ENCODE measurements around the gene DENND5A. TPM values are rescaled to one million over a fixed set of nuclear protein-coding genes. Genes with fewer than 3 reads are reported as not detected.

DENND5A gene
- total and polyA plus RNA-seq, 10 of the 15 experiments (the other 5 are each of a cell fraction or from before 2014, with no cell fraction given) = 15.6 to 157 (median 85.1) TPM

- TF ChIP-seq ELK1 (IDR thresholded peaks at IDR 0.05; ENCODE audit: low read depth, low read length) (no peak), NFYB (IDR thresholded peaks at IDR 0.05; ENCODE audit: insufficient read depth, low read depth, low read length) (no peak), LARP7 (IDR thresholded peaks at IDR 0.05) (no peak), YY1 (IDR thresholded peaks at IDR 0.05; ENCODE audit: low read depth, low read length) (no peak), SREBF2 (IDR thresholded peaks at IDR 0.05; ENCODE audit: low read length) (no peak), MLLT1 (IDR thresholded peaks at IDR 0.05) (no peak), SRF (IDR thresholded peaks at IDR 0.05; ENCODE audit: low read depth in 2 of 2, low read length in 2 of 2) (no peak), ZBTB11 (CRISPR knock-in tag; IDR thresholded peaks at IDR 0.05) (no peak), KLF5 (IDR thresholded peaks at IDR 0.05; ENCODE audit: partially characterized antibody) (no peak), SREBF1 (IDR thresholded peaks at IDR 0.05; ENCODE audit: low read length) (no peak), NRF1 (conservative IDR thresholded peaks at IDR 0.05; ENCODE audit: low read depth, low read length) (no peak)
Observed at GRCh38 chr11:9266132-9266736, 1.1 kb upstream of the DENND5A start (continued).
